ENCODE data around the gene TBC1D2B.

Gene TBC1D2B

GRCh38 chr15:78060232-78060631 is 17.3 kb downstream of the TBC1D2B start:
- Histone ChIP-seq H3K27ac (replicated peaks) (peak overlapping the region; percentile 45; the same call in 1 of the 2 replicates), H3K27me3 (ENCODE audit: insufficient read depth, poor library complexity, severe bottlenecking) (no peaks in the 10 kb centered on the region), H3K4me3 (replicated peaks; ENCODE audit: insufficient read depth, low read length) (no peak overlapping the region)
- DNase-seq (ENCODE audit: low read depth in 1 of 2, low spot score in 1 of 2) = no peak
- no peak for TF ChIP-seq REST (IDR thresholded peaks at IDR 0.05; ENCODE audit: insufficient replicate concordance, low read depth)
- TF ChIP-seq GABPA (IDR thresholded peaks at IDR 0.05; ENCODE audit: low read depth) = no peak

GRCh38 chr15:78059110-78059839 is 18.2 kb downstream of the TBC1D2B start:
- Histone ChIP-seq H3K27ac (replicated peaks) (peak overlapping the region; percentile 45), H3K27me3 (ENCODE audit: insufficient read depth, poor library complexity, severe bottlenecking) (no peaks in the 10 kb centered on the region), H3K4me3 (replicated peaks; ENCODE audit: insufficient read depth, low read length) (no peak overlapping the region)
- TF ChIP-seq SPI1 (IDR thresholded peaks at IDR 0.05; ENCODE audit: borderline replicate concordance, low read depth) (peak; percentile 12; the same call in 1 of the 2 replicates), CTCF (IDR thresholded peaks at IDR 0.05; ENCODE audit: insufficient read depth, low read length) (no peak), GABPA (IDR thresholded peaks at IDR 0.05; ENCODE audit: low read depth) (no peak), POLR2AphosphoS5 (IDR thresholded peaks at IDR 0.05; ENCODE audit: low read depth) (0 out of 2 replicates have a peak, but pooled peaks have one; percentile 13), REST (IDR thresholded peaks at IDR 0.05; ENCODE audit: insufficient replicate concordance, low read depth) (peak; percentile 56)
- DNase-seq (ENCODE audit: low read depth in 1 of 2, low spot score in 1 of 2) = no peak

- no peak for DNase-seq (ENCODE audit: low read depth in 1 of 2, low spot score in 1 of 2)
- H3K27ac ChIP-seq (replicated peaks) = peak overlapping the region; percentile 45
- TF ChIP-seq CTCF (IDR thresholded peaks at IDR 0.05; ENCODE audit: insufficient read depth, low read length) (no peak), REST (IDR thresholded peaks at IDR 0.05; ENCODE audit: insufficient replicate concordance, low read depth) (no peak)
Observed at GRCh38 chr15:78058401-78058935, 19.0 kb downstream of the TBC1D2B start.

More at GRCh38 chr15:78058401-78058935, 19.0 kb downstream of the TBC1D2B start:
- Histone ChIP-seq H3K4me3 (replicated peaks; ENCODE audit: insufficient read depth, low read length) (no peak overlapping the region), H3K27me3 (ENCODE audit: insufficient read depth, poor library complexity, severe bottlenecking) (no peaks in the 10 kb centered on the region)

Data from HL-60 (cell line).